Activated CD4-positive, CD25-positive, alpha-beta regulatory T cell treated with anti-CD3 and anti-CD28 coated beads, Interleukin-2, amount 50 U/mL, for 72 hours (primary cell): ENCODE data around the gene FOXJ1.

Experiments
- DNase-seq: peaks from one replicate; pipeline ENCODE4 v3.0.0; 2021

Gene FOXJ1

GRCh38 chr17:76140661-76141211, 309 bp downstream of the FOXJ1 start:
- DNase-seq = no peak

GRCh38 chr17:76139801-76140660, 1.0 kb downstream of the FOXJ1 start:
- peak; percentile 51 for DNase-seq

GRCh38 chr17:76138896-76139752, 1.9 kb downstream of the FOXJ1 start:
- no peak for DNase-seq

- DNase-seq = no peak
These were observed 2.7 kb downstream of the FOXJ1 start for GRCh38 chr17:76138234-76138895.

GRCh38 chr17:76137351-76138233, 3.5 kb downstream of the FOXJ1 start:
- no peak for DNase-seq

GRCh38 chr17:76137001-76137350, 4.1 kb downstream of the FOXJ1 start:
- DNase-seq = no peak

GRCh38 chr17:76136276-76137000, 4.6 kb downstream of the FOXJ1 start:
- DNase-seq = no peak

GRCh38 chr17:76135810-76136188, 5.2 kb downstream of the FOXJ1 start:
- no peak for DNase-seq

- DNase-seq = no peak
These were observed 5.9 kb downstream of the FOXJ1 start for GRCh38 chr17:76134911-76135809.

- no peak for DNase-seq
These were observed 8.3 kb downstream of the FOXJ1 start for GRCh38 chr17:76132574-76133338.

GRCh38 chr17:76131692-76132573, 9.1 kb downstream of the FOXJ1 start:
- DNase-seq = no peak

GRCh38 chr17:76131051-76131691, 9.9 kb downstream of the FOXJ1 start:
- DNase-seq = no peak

GRCh38 chr17:76130473-76130872, 10.6 kb downstream of the FOXJ1 start:
- no peak for DNase-seq

GRCh38 chr17:76125922-76126321, 15.1 kb downstream of the FOXJ1 start:
- no peak for DNase-seq

- DNase-seq = no peak
These were observed 15.7 kb downstream of the FOXJ1 start for GRCh38 chr17:76125391-76125675.

- DNase-seq = no peak
These were observed 16.3 kb downstream of the FOXJ1 start for GRCh38 chr17:76124582-76125390.
